Measurements from ENCODE around the gene TEX261. TPM values are rescaled to one million over a fixed set of nuclear protein-coding genes. Genes with fewer than 3 reads are reported as not detected.

Gene TEX261
- total and polyA plus RNA-seq, 2 donors, result 11.9 to 14.8 TPM

DNA sequence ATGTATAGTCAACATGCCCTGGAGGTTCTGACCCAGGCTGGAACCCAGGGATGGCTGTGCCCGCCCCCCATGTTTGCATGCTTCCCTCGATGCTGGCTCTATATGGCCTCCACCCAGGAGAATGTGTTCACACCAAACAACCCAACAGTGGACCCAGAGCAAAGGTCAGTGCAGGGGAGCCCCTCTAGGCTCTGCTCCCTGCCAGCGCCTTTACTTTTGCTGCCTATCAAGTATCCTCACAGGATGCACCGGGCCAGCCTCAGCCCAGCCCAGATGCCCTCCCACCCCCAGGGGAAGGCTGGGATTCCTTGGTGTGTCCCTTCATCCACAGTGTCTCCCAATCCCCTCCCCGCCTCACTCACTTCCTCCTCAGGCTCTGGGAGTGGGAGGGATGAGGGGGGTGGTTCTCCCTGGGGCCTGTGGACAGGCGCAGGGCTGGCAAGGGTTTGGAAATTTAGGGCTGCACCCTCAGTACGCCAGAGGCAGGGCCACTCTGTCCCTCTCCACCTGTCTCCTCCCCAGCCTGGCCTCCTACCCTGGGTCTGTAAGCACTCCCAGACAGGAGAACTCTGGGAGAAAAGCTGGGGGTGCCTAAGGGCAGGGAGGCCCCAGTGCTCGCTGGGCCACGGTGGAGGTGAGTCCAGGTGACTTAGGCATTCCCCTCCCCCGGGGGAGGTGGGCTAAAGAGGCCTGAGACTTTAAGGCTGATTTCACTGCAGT, 56.6 kb downstream of the TEX261 start:
- Histone ChIP-seq H3K27me3 (ENCODE audit: control insufficient read depth in 2 of 2, insufficient read depth in 1 of 2, low read length in 1 of 2) (peaks cover 2 to 72% of the 10 kb centered on the region in 2 donors), H3K4me3 (ENCODE audit: low read length in 2 of 2) (no peak overlapping the region), H3K9me3 (ENCODE audit: control insufficient read depth in 2 of 2, insufficient read depth in 1 of 2, low read length in 1 of 2) (no peaks in the 10 kb centered on the region), H3K36me3 (ENCODE audit: control insufficient read depth in 2 of 2, insufficient read depth in 2 of 2, low read length in 1 of 2) (no peaks in the 10 kb centered on the region), H3K4me1 (ENCODE audit: control insufficient read depth in 2 of 2, insufficient read depth in 2 of 2, low read length in 2 of 2) (no peaks in the 10 kb centered on the region), H3K27ac (ENCODE audit: low read depth in 1 of 2, low read length in 1 of 2) (no peak overlapping the region)
- WGBS, result 87% methylated on average over 10 of the region's 10 CpGs
- DNase-seq (ENCODE audit: low read depth in 6 of 9, low spot score in 9 of 9), result no peak

- no peak overlapping the region for H3K27ac ChIP-seq (ENCODE audit: low read depth in 1 of 2, low read length in 1 of 2)
- H3K27me3 ChIP-seq (ENCODE audit: control insufficient read depth in 2 of 2, insufficient read depth in 1 of 2, low read length in 1 of 2), result peaks cover 2 to 65% of the 10 kb centered on the region in 2 donors
- no peak overlapping the region for H3K4me3 ChIP-seq (ENCODE audit: low read length in 2 of 2)
- no peak for DNase-seq (ENCODE audit: low read depth in 6 of 9, low spot score in 9 of 9)
- H3K36me3 ChIP-seq (ENCODE audit: control insufficient read depth in 2 of 2, insufficient read depth in 2 of 2, low read length in 1 of 2), result no peaks in the 10 kb centered on the region
- no peaks in the 10 kb centered on the region for H3K4me1 ChIP-seq (ENCODE audit: control insufficient read depth in 2 of 2, insufficient read depth in 2 of 2, low read length in 2 of 2)
- WGBS, result 78% methylated on average over 10 of the region's 10 CpGs
- H3K9me3 ChIP-seq (ENCODE audit: control insufficient read depth in 2 of 2, insufficient read depth in 1 of 2, low read length in 1 of 2), result no peaks in the 10 kb centered on the region
Observed at GRCh38 chr2:70936979-70937811, 57.5 kb downstream of the TEX261 start.

- Histone ChIP-seq H3K4me3 (ENCODE audit: low read length in 2 of 2) (no peak overlapping the region), H3K27me3 (ENCODE audit: control insufficient read depth in 2 of 2, insufficient read depth in 1 of 2, low read length in 1 of 2) (peaks cover 2 to 64% of the 10 kb centered on the region in 2 donors)
Observed at GRCh38 chr2:70936165-70936978, 58.3 kb downstream of the TEX261 start.

More at GRCh38 chr2:70936165-70936978, 58.3 kb downstream of the TEX261 start:
- H3K36me3 ChIP-seq (ENCODE audit: control insufficient read depth in 2 of 2, insufficient read depth in 2 of 2, low read length in 1 of 2), result no peaks in the 10 kb centered on the region
- no peak for DNase-seq (ENCODE audit: low read depth in 6 of 9, low spot score in 9 of 9)
- no peak overlapping the region for H3K27ac ChIP-seq (ENCODE audit: low read depth in 1 of 2, low read length in 1 of 2)
- 93% methylated on average over 10 of the region's 10 CpGs for WGBS
- H3K4me1 ChIP-seq (ENCODE audit: control insufficient read depth in 2 of 2, insufficient read depth in 2 of 2, low read length in 2 of 2), result no peaks in the 10 kb centered on the region
- H3K9me3 ChIP-seq (ENCODE audit: control insufficient read depth in 2 of 2, insufficient read depth in 1 of 2, low read length in 1 of 2), result no peaks in the 10 kb centered on the region

Other genes starting within 250 kb of the TEX261 start
- 0.90 TPM for gene ADD2, start 226.7 kb downstream of the TEX261 start, total RNA-seq
- 0.46 TPM for gene ADD2, start 226.7 kb downstream of the TEX261 start, polyA plus RNA-seq
- not detected for gene FIGLA, start 204.2 kb downstream of the TEX261 start, total RNA-seq
- gene FIGLA, start 204.2 kb downstream of the TEX261 start, polyA plus RNA-seq, result 0.11 TPM
- gene CLEC4F, start 174.3 kb downstream of the TEX261 start, total RNA-seq, result 0.09 TPM
- 0.25 TPM for gene CLEC4F, start 174.3 kb downstream of the TEX261 start, polyA plus RNA-seq
- gene CD207, start 159.1 kb downstream of the TEX261 start, total RNA-seq, result 0.99 TPM
- 2.6 TPM for gene CD207, start 159.1 kb downstream of the TEX261 start, polyA plus RNA-seq
- gene VAX2, start 94.3 kb downstream of the TEX261 start, total RNA-seq, result not detected
- gene VAX2, start 94.3 kb downstream of the TEX261 start, polyA plus RNA-seq, result 0.14 TPM
- 0.19 TPM for gene ATP6V1B1, start 59.0 kb downstream of the TEX261 start, total RNA-seq
- gene ATP6V1B1, start 59.0 kb downstream of the TEX261 start, polyA plus RNA-seq, result 1.4 TPM
- gene ANKRD53, start 16.2 kb downstream of the TEX261 start, total RNA-seq, result 0.14 TPM
- 0.71 TPM for gene ANKRD53, start 16.2 kb downstream of the TEX261 start, polyA plus RNA-seq
- 93.2 TPM for gene NAGK, start 73.8 kb upstream of the TEX261 start, total RNA-seq
- gene NAGK, start 73.8 kb upstream of the TEX261 start, polyA plus RNA-seq, result 206 TPM
- 18.0 TPM for gene MCEE, start 135.4 kb upstream of the TEX261 start, total RNA-seq
- 28.9 TPM for gene MCEE, start 135.4 kb upstream of the TEX261 start, polyA plus RNA-seq
- gene MPHOSPH10, start 135.8 kb upstream of the TEX261 start, total RNA-seq, result 26.3 TPM
- gene MPHOSPH10, start 135.8 kb upstream of the TEX261 start, polyA plus RNA-seq, result 42.2 TPM
- gene PAIP2B, start 232.2 kb upstream of the TEX261 start, total RNA-seq, result 3.0 TPM
- 2.2 TPM for gene PAIP2B, start 232.2 kb upstream of the TEX261 start, polyA plus RNA-seq

All from thymus (tissue), 11 donors.